HG02973 (cell line): ENCODE results near the gene RFLNA.

ENCODE experiments used
- ATAC-seq: cut with Tn5 transposase; IDR thresholded peaks from one replicate; pipeline ENCODE4 v1.9.1; 2021; ENCODE audit warnings: moderate library complexity; ENCODE audit not compliant: unreplicated experiment

Gene RFLNA, protein sequence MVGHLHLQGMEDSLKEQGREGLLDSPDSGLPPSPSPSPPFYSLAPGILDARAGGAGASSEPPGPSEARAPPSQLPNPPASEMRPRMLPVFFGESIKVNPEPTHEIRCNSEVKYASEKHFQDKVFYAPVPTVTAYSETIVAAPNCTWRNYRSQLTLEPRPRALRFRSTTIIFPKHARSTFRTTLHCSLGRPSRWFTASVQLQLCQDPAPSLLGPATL

DNA sequence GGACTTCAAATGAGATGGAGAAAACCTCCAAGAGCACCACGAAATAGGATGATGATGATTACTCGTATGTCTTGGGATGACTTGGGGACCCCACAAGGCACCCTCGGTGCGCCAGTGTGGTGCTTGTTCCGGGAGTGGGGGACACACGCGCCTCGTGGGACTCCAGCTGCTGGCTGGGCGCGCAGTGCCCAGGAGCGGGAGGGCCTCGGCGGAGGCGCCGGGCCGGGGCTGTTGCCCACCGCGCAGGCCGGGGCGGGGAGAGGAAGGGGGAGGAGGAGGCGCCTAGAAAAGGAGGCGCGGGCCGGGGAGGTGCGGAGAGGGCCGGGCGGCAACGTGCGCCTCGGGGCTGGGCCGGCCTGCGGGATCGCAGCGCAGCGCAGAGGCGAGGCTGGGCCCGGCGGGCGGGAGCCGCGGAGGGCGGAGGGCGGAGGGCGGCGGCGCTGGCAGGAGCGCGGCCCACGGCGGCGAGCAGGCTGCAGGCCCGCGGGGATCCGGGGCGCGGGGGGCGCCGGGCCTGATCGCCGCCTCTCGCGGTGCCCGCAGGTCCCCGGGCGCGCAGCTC is at the start of gene RFLNA:
Gene RFLNA (plus strand): TSS at position 314 of the 562 bp plus-strand sequence. CDS start 337 bp downstream, outside the sequence.
- no peak for ATAC-seq

GRCh38 chr12:124247331-124247730 is 47.6 kb upstream of the RFLNA start:
- ATAC-seq: no peak

DNA sequence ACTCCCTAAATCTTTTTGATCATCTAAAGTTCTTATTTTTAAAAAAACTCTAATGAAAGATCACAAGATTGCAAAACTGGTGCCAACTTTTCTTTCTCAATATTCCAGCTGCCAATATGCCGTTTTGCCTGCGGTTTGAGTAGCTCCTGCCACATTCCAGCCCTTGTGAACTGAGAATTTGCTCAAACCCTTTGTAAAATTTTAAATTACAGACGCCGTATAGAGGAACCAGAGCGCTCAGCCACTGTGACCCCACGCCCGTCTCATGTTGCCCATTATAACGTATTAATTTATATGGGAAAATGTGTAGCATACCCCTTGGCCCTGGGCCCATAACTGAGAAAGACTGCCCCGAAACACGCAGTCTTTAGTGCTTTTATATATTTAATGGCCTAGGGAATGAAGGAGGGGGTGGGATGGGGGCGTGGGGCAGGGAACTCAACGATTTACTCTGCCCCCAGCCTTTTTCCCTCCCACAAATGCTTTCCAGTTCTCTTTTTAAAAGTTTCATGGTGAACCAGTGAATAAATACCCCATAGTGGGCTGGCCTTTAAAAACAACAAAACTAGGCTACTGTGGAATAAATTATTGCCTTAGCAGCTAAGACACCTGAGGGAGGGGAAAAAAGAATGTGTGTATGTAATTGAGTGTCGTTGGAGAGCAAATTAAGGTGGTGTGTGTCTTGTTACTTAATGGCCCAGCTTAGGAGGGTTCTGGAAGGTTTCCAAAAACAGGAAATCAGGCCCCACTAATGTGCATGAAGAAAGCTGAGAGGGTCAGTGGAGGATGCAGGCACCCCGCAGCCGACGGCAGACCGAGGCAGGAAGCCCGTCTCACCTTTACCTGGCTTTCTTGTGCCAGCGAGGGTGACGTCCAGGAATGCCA is 45.7 kb upstream of the RFLNA start:
- ATAC-seq: no peak

- no peak for ATAC-seq
Measured at GRCh38 chr12:124251186-124251585, 43.7 kb upstream of the RFLNA start.

GRCh38 chr12:124252964-124253363 is 41.9 kb upstream of the RFLNA start:
- no peak for ATAC-seq

DNA sequence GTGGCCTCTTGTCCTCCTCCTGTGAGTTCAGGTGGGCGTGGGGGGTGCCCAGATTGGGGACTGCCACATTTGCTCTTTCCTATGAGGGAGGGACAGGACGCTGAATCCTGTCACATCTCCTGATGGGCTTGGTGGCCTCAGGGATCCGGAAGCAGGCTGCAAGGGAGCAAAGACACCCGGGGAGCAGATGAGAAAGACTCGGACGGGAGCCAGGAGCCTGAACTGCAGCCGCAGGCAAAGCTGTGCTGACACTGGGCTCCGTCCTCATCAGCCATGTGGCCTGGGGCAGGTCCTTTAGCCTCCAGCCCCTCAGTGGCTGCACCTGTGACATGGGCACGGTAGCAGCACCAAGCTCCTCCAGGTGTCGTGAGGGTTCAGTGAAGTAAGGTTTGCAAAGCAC is 40.8 kb upstream of the RFLNA start:
- ATAC-seq: no peak

- ATAC-seq: no peak
Measured at GRCh38 chr12:124259154-124260066, 35.5 kb upstream of the RFLNA start.

GRCh38 chr12:124261885-124262284 is 33.0 kb upstream of the RFLNA start:
- ATAC-seq: no peak

GRCh38 chr12:124264089-124264795 is 30.7 kb upstream of the RFLNA start:
- ATAC-seq: no peak

DNA sequence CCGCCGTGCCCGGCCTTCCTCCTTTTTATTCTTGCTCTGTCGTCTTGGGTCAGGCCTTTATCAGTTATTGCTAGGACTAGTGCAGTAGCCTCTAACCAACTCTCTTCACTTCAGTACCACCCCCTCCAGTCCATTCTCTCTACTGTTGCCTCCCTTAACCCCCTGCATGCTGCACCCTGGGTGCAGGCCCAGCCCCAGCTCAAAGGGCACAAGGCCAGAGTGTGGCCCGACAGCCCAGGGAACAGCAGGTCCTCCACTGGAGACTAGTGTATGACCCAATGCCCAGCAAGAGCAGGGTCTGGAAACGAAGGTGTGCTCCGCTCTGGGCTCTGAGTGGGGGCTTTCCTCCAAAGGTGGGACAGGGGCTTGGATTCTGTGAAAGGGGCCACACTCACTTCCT is 30.0 kb upstream of the RFLNA start:
- ATAC-seq: no peak

- ATAC-seq: no peak
Measured at GRCh38 chr12:124267205-124267778, 27.6 kb upstream of the RFLNA start.

- no peak for ATAC-seq
Measured at GRCh38 chr12:124270671-124271070, 24.2 kb upstream of the RFLNA start.

DNA sequence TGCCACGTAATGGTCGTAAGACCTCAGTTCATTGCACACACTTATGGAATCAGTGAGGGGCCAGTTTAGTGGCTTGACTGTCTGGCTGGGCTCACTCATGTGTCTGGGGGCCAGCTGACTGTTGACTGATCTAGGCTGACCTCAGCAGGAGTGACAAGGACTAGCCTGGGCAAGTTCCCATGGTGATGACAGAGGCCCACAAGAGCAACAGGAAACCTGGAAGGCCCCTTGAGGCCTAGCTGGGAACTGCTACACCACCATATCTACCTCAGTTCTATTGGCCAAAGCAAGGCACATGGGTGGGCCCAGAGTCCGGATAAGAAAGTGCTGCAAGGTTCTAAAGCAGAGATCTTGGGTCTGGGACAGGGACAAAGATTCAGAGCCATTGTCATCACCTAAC is 21.3 kb upstream of the RFLNA start:
- ATAC-seq: peak; percentile 78

GRCh38 chr12:124276337-124276736 is 18.6 kb upstream of the RFLNA start:
- no peak for ATAC-seq

DNA sequence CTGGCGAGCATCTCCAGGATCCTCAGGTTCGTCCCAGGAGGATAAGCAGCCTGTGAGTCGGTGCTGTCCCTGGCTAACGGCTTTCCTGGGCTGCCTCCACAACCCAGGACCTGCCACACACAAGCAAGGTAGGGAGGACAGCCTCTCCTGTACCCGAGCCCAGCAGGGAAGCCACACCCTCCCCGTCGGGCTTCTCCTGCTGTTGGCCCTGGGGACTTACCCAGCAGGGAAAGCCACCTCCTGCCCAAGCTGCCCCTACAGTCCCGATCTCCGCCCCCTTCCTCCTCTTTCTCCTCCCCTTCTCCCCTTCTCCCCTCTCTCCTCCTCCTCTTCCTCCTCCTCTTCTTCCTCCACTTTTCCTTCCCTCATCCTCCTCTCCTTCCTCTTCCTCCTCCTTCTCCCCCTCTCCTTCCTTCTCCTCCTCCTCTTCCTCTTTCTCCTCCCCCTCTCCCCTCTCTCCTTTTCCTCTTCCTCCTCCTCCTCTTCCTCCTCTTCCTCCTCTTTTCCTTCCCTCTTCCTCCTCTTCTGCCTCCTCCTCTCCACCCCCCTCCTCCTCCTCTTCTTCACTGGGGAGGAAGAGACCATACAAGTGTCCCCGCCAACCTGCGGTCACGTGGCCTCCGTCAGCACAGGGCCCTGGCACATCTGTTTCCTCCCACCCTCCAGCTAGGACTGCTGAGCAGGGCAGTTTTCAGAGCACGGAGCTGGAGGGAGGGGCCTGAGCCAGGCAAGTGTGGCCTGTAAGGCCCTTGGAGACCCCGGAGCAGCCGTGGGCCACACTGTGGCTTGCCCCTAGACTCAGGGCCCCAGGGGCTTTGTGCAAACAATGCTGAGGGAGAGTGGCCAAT is 17.3 kb upstream of the RFLNA start:
- ATAC-seq: no peak

DNA sequence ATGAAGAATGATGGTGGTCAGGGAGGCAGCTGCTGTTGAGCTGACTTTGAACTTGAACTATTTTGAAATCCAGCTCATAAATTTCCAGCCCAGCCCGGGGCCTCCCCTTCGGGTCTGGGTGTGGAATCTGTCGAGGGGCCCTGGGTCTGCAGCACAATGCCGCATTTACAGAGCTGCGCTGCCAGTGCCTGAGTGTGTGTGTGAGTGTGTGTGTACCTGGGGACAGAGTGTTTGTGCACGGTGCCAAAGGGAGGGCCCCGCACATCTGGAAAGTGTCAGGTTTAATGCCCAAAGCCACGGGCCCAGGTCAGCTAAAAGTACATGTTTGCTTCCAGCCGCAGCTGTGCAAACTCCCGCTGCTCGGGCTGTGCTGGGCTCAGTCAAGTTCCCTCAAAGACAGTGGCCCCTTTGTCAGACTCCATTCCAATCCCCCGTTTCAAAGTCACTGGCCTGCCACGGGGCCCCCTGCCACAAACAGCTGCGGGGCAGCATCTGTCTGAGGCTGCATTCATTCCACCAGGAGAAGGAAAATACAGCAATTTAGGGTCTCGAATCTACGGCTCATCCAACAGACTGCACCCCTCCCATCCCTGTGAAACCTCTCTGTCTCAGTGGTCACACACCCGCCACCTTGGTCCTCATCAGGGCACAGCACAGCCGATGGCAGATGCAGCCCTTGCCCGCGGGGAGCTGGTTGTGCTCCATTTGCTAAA is 16.3 kb upstream of the RFLNA start:
- no peak for ATAC-seq

DNA sequence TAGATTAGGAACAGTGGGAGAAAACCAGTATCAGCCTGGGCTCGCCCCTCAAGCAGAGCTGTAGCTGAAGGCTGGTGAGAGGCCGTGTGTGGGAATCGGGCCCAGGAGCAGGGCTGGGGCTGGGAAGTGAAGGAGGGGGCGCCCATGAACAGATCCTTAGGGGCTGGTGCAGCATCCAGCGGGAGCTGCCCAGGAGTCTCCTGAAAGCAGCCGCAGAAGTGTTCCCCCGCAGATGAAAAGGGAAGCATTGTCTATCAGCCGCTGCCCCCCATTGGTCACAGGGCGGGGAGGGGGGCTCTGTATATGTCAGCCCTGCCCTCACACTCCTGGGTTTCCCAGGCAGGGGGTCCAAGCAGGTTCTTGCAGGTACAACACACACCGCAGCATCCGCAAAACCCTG is 15.6 kb upstream of the RFLNA start:
- ATAC-seq: no peak

- ATAC-seq: no peak
Measured at GRCh38 chr12:124279846-124280360, 15.0 kb upstream of the RFLNA start.
